Measurements from ENCODE around the gene RHBDL1. TPM values are rescaled to one million over a fixed set of nuclear protein-coding genes. Genes with fewer than 3 reads are reported as not detected.

Gene RHBDL1
- total and polyA plus RNA-seq, 2 of the 8 experiments (the other 6 are each of a cell fraction or from before 2014, with no cell fraction given) = 4.0 to 8.1 TPM

- no peak overlapping the region for H3K14ac ChIP-seq (ENCODE audit: insufficient read length)
- no peak overlapping the region for H2BK15ac ChIP-seq (ENCODE audit: low read length)
- H3K36me3 ChIP-seq (ENCODE audit: control insufficient read depth in 2 of 4, insufficient read depth in 4 of 4, low read length in 3 of 4) = peaks cover 0 to 6% (median 0%) of the 10 kb centered on the region in 4 experiments; a peak in 1 of 8 replicates
- DNase-seq (ENCODE audit: low read depth in 1 of 2, low spot score in 2 of 2) (no peak), FAIRE-seq (no peak)
- peaks cover 0 to 23% (median 14%) of the 10 kb centered on the region in 4 experiments; a peak in 5 of 7 replicates for H3K4me1 ChIP-seq (replicated peaks in 1 of 4; ENCODE audit: control insufficient read depth in 3 of 4, insufficient read depth in 4 of 4, low read length in 3 of 4)
- H3K9me3 ChIP-seq (ENCODE audit: insufficient read depth in 2 of 2, low read depth in 1 of 2, low read length in 1 of 2) = no peaks in the 10 kb centered on the region; a peak in 1 of 4 replicates
- no peaks in the 10 kb centered on the region for H3K79me1 ChIP-seq (ENCODE audit: low read depth, low read length)
- no peak overlapping the region for H3K23ac ChIP-seq (ENCODE audit: insufficient read length)
- peaks cover 4 to 19% of the 10 kb centered on the region in 2 experiments for H4K20me1 ChIP-seq (replicated peaks in 1 of 2; ENCODE audit: control insufficient read depth in 1 of 2, insufficient read depth in 2 of 2, low read length in 2 of 2)
- no peak overlapping the region for H3K56ac ChIP-seq (replicated peaks; ENCODE audit: insufficient read length, low read depth, low read length)
- WGBS, 2 experiments (ENCODE audit: extremely low coverage in 1 of 2, insufficient coverage in 1 of 2, insufficient read length in 1 of 2, insufficient replicate concordance in 2 of 2, low coverage in 1 of 2, low lambda C conversion rate in 2 of 2, missing lambda C conversion rate in 1 of 2) = 92% methylated on average over 8 of the region's 9 CpGs; no CpG with 5 or more reads in 1 of the 2 experiments
- no peak overlapping the region for H4K8ac ChIP-seq (ENCODE audit: extremely low read depth, insufficient read depth, low read length)
- H2BK12ac ChIP-seq (ENCODE audit: low read depth, low read length) = no peak overlapping the region
- no peak overlapping the region for H2BK5ac ChIP-seq (ENCODE audit: low read depth, low read length)
- no peak overlapping the region for H2BK20ac ChIP-seq (ENCODE audit: low read length)
- H4K5ac ChIP-seq (ENCODE audit: insufficient read length, low read depth, low read length) = no peak overlapping the region
- no peak overlapping the region for H3K18ac ChIP-seq (ENCODE audit: extremely low read depth, low read length)
- H3K4me3 ChIP-seq (ENCODE audit: extremely low read depth in 1 of 4, insufficient read depth in 2 of 4, low read depth in 3 of 4, low read length in 4 of 4) = no peak overlapping the region
- H3K27me3 ChIP-seq (replicated peaks in 1 of 4; ENCODE audit: control insufficient read depth in 3 of 4, extremely low read depth in 1 of 4, insufficient read depth in 3 of 4, low read length in 3 of 4) = peaks cover 0 to 22% (median 5%) of the 10 kb centered on the region in 4 experiments; a peak in 4 of 7 replicates
- H4K91ac ChIP-seq (replicated peaks; ENCODE audit: insufficient read length, low read length) = no peak overlapping the region
- CTCF ChIA-PET (ENCODE audit: partially characterized antibody) = interaction anchor here (32.4 to 35.8 kb wide), 3 partner anchors 7 to 61 kb away, joined by 424 to 977 read pairs (median 977); partner anchors contain the start of genes ANTKMT, CCDC78, CHTF18 and CIAO3
- H2BK120ac ChIP-seq (replicated peaks; ENCODE audit: low read depth, low read length) = no peak overlapping the region
- no peak overlapping the region for H2AK5ac ChIP-seq (ENCODE audit: low read depth, low read length)
- H2AFZ ChIP-seq (ENCODE audit: low read length) = no peak overlapping the region
- no peak overlapping the region for H3K27ac ChIP-seq (ENCODE audit: low read depth, low read length)
- no peak overlapping the region for H3K4me2 ChIP-seq (ENCODE audit: insufficient read depth in 1 of 2, low read depth in 2 of 2, low read length in 2 of 2)
- peaks cover 26% of the 10 kb centered on the region; the same call in 1 of the 2 replicates for H3K23me2 ChIP-seq (ENCODE audit: low read depth, low read length)
- H3K79me2 ChIP-seq (ENCODE audit: control insufficient read depth in 1 of 2, insufficient read depth in 2 of 2, low read length in 2 of 2) = no peaks in the 10 kb centered on the region
- H3K4ac ChIP-seq (replicated peaks; ENCODE audit: insufficient read length, low read depth, low read length) = no peak overlapping the region
- POLR2A ChIA-PET (ENCODE audit: partially characterized antibody) = interaction anchor here (0.7 to 23.0 kb wide), 8 partner anchors 3 to 76 kb away, joined by 3 to 353 read pairs (median 14); partner anchors contain the start of genes ANTKMT, CCDC78, CHTF18 and CIAO3
- no peak overlapping the region for H3K9ac ChIP-seq (replicated peaks in 1 of 4; ENCODE audit: extremely low read depth in 1 of 4, low read depth in 3 of 4, low read length in 3 of 4)
- TF ChIP-seq POLR2AphosphoS5 (IDR thresholded peaks at IDR 0.05; ENCODE audit: low read depth, low read length) = no peak
- no peak for TF ChIP-seq JUND (IDR thresholded peaks at IDR 0.05; ENCODE audit: low read length)
- no peak for TF ChIP-seq E2F6 (IDR thresholded peaks at IDR 0.05)
- no peak for TF ChIP-seq RFX5 (IDR thresholded peaks at IDR 0.05; ENCODE audit: borderline replicate concordance, low read depth, low read length)
- no peak for TF ChIP-seq YY1 (IDR thresholded peaks at IDR 0.05; ENCODE audit: low read depth, low read length)
- no peak for TF ChIP-seq ATF2 (IDR thresholded peaks at IDR 0.05; ENCODE audit: low read length)
- TF ChIP-seq RNF2 (IDR thresholded peaks at IDR 0.05; ENCODE audit: borderline replicate concordance, low read depth, low read length, missing control alignments, poor library complexity, severe bottlenecking) = no peak
- TF ChIP-seq CTCF (IDR thresholded peaks at IDR 0.05; ENCODE audit: control extremely low read depth in 1 of 3, insufficient read depth in 1 of 3, low read depth in 1 of 3, low read length in 3 of 3) = no peak
These were observed 48.2 kb downstream of the RHBDL1 start for GRCh38 chr16:723695-724094.
